ENCODE measurements around the gene YES1.
"Not testable (repeated sequence)": the region's sequence is repeated elsewhere in the genome, so short reads cannot be mapped to it uniquely, and the experiment has no call there.

Gene YES1

DNA sequence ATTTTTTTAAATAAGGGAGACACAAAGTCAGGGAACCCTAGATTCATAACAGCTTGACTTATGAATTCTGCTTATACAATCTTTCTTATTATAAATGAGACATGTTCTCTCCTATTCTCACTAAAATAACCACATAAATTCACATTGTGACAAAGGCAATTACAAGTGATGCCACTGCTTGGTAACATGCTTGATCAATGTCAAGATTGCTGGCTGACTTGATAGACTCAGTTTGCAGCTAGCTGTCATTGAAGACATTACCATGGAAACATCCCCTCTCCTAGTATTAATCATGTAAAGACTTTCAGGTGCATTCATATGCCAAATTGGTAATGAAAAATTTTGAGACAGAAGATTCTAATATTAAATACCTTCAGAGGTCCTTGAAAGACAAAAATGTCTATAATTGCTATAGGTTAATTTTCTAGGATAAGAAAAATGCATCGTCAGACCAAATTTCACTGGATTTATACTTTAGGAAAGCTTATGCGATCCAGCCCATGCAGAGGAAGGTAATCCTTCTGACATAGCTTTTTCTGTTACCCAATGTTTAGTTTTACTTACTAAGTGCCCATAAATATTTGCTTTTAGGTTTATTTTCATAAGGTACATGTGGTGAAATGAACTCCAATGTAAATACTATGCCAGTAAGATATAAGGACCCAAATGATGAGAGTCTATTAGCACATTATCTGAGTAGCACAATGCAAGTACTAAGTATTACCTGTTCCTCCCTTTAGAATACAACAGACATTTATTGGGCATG, 67.0 kb downstream of the YES1 start:
- H3K4me3 ChIP-seq (ENCODE audit: low read length), result no peak overlapping the region
- DNase-seq (ENCODE audit: low read depth, low spot score), result no peak

GRCh38 chr18:741931-742512, 70.0 kb downstream of the YES1 start:
- peak; percentile 55 for DNase-seq (ENCODE audit: low read depth, low spot score)
- H3K4me3 ChIP-seq (ENCODE audit: low read length), result no peak overlapping the region

GRCh38 chr18:732371-732770, 79.7 kb downstream of the YES1 start:
- no peak overlapping the region for H3K4me3 ChIP-seq (ENCODE audit: low read length)
- DNase-seq (ENCODE audit: low read depth, low spot score), result no peak

- no peak overlapping the region for H3K4me3 ChIP-seq (ENCODE audit: low read length)
- DNase-seq (ENCODE audit: low read depth, low spot score), result no peak
Measured at GRCh38 chr18:731185-731584, 80.9 kb downstream of the YES1 start.

DNA sequence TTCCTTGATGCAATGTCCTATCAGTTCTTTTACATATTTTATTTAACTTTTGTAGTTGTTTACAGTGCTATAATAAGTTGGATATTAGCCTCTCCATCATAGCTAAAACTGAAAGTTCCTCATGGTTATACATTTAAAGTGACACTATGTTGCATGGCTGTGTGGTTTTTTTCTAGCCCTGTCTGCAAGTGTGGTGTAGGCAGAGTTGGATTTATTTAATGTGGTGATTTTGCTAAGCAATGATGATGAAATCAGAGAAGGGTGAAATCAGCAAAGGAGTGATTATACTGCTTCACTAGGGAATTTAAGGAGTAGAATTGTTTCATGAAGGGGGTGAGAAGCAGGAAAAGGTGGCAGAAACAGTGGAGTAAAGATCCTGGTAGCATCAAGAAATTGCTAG, 81.3 kb downstream of the YES1 start:
- DNase-seq (ENCODE audit: low read depth, low spot score), result no peak
- no peak overlapping the region for H3K4me3 ChIP-seq (ENCODE audit: low read length)

DNA sequence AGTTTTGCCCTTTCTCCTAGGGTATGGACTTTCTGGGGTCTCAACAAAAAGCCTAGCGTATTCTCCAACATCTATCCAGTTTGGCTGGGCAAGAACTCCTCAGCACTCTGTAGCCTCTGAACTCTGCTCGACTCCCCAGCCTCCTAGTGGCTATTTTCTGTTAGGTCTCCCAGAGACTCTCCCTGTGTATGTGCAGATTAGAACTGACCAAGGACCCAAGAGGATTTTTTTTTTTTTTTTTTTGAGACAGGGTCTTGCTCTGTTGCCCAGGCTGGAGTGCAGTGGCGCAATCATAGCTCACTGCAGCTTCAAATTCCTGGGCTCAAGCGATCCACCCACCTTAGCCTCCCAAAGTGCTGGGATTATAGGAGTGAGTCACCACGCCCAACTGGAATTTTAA, 81.9 kb downstream of the YES1 start:
- H3K4me3 ChIP-seq (ENCODE audit: low read length), result not testable (repeated sequence)
- DNase-seq (ENCODE audit: low read depth, low spot score), result peak; percentile 19

DNA sequence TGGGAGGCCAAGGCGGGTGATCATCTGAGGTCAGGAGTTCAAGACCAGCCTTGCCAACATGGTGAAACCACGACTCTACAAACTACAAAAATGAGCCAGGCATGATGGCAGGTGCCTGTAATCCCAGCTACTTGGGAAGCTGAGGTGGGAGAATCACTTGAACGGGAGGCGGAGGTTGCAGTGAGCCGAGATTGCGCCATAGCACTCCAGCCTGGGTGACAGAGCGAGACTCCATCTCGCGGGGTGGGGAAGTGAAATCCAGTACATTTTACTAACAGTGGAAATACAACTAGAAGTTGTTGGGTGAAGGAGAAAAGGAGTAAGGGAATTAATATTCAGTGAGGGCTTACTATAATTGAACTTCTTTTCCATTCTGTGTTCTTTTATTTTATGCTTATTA, 86.4 kb downstream of the YES1 start:
- no peak for DNase-seq (ENCODE audit: low read depth, low spot score)

DNA sequence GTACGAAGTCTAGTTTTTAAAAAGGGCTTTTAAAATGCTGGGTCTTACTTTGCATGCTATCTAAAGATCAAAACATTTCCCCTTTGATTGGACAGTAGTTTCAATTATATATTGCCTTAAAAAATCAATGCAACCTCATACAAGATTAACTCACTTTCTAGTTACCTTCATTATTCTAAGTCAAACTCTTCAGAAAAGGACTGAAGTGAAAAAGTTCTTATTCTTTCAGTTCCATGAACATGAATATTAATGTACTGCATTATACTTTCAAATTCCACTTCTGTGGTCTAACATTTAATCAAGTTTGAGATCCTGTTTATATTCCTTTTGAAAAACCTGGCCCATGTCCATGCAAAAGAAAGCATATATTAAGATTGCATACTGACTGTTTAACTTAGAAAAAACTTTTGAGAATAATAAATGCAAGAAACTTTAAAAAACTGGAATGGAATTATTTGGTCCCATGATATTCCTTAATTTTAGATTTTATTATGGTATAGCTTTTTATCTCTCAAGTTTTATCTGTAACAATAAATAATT, 88.4 kb downstream of the YES1 start:
- DNase-seq (ENCODE audit: low read depth, low spot score), result no peak

More for the DNA sequence above, 86.4 kb downstream of the YES1 start:
- no peak overlapping the region for H3K4me3 ChIP-seq (ENCODE audit: low read length)

GRCh38 chr18:717003-717402, 95.0 kb downstream of the YES1 start:
- no peak overlapping the region for H3K4me3 ChIP-seq (ENCODE audit: low read length)
- no peak for DNase-seq (ENCODE audit: low read depth, low spot score)

More for the DNA sequence above, 88.4 kb downstream of the YES1 start:
- no peak overlapping the region for H3K4me3 ChIP-seq (ENCODE audit: low read length)

GRCh38 chr18:715626-716025, 96.4 kb downstream of the YES1 start:
- H3K4me3 ChIP-seq (ENCODE audit: low read length), result no peak overlapping the region

DNA sequence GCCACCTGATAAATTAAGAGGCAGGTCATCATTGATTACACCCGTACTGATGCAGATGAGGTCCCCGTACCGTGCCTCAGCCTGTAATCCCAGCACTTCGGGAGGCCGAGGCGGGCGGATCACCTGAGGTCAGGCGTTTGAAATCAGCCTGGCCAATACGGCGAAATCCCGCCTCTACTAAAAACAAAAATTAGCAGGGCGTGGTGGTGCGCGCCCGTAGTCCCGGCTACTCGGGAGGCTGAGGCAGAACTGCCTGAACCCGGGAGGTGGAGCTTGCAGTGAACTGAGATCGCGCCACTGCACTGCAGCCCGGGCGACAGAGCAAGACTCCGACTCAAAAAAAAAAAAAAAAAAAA, 98.9 kb downstream of the YES1 start:
- DNase-seq (ENCODE audit: low read depth, low spot score), result no peak
- H3K4me3 ChIP-seq (ENCODE audit: low read length), result no peak overlapping the region

More at GRCh38 chr18:715626-716025, 96.4 kb downstream of the YES1 start:
- DNase-seq (ENCODE audit: low read depth, low spot score), result no peak

- H3K4me3 ChIP-seq (ENCODE audit: low read length), result peak within 1 kb of the TSS; percentile 83
- peak; percentile 81 for DNase-seq (ENCODE audit: low read depth, low spot score)
Measured at GRCh38 chr18:712401-713134, 99.5 kb downstream of the YES1 start, which contains the start of gene ENOSF1. ENOSF1 (minus strand) TSS chr18:712630; CDS start chr18:712587, 43 bp downstream.

- peak; percentile 85 for DNase-seq (ENCODE audit: low read depth, low spot score)
- H3K4me3 ChIP-seq (ENCODE audit: low read length), result peak overlapping the region; percentile 83
Measured at GRCh38 chr18:711657-712400, 100.2 kb downstream of the YES1 start.

- DNase-seq (ENCODE audit: low read depth, low spot score), result no peak
- peak overlapping the region; percentile 83 for H3K4me3 ChIP-seq (ENCODE audit: low read length)
Measured at GRCh38 chr18:711310-711656, 100.8 kb downstream of the YES1 start.

- H3K4me3 ChIP-seq (ENCODE audit: low read length), result peak overlapping the region; percentile 83
- no peak for DNase-seq (ENCODE audit: low read depth, low spot score)
Measured at GRCh38 chr18:710418-711300, 101.4 kb downstream of the YES1 start.

- no peak for DNase-seq (ENCODE audit: low read depth, low spot score)
- H3K4me3 ChIP-seq (ENCODE audit: low read length), result no peak overlapping the region
Measured at GRCh38 chr18:709771-710170, 102.3 kb downstream of the YES1 start.

GRCh38 chr18:708096-708495, 103.9 kb downstream of the YES1 start:
- H3K4me3 ChIP-seq (ENCODE audit: low read length), result no peak overlapping the region
- DNase-seq (ENCODE audit: low read depth, low spot score), result no peak

- no peak for DNase-seq (ENCODE audit: low read depth, low spot score)
Measured at GRCh38 chr18:706405-706804, 105.6 kb downstream of the YES1 start.

More at GRCh38 chr18:706405-706804, 105.6 kb downstream of the YES1 start:
- no peak overlapping the region for H3K4me3 ChIP-seq (ENCODE audit: low read length)

All from Jurkat, Clone E6-1 (cell line).